GM21529 (cell line): ENCODE measurements around the gene TTC34.

Experiments
- ATAC-seq: cut with Tn5 transposase; IDR thresholded peaks from one replicate; pipeline ENCODE4 v1.9.1; 2021; ENCODE audit not compliant: unreplicated experiment

Gene TTC34

DNA sequence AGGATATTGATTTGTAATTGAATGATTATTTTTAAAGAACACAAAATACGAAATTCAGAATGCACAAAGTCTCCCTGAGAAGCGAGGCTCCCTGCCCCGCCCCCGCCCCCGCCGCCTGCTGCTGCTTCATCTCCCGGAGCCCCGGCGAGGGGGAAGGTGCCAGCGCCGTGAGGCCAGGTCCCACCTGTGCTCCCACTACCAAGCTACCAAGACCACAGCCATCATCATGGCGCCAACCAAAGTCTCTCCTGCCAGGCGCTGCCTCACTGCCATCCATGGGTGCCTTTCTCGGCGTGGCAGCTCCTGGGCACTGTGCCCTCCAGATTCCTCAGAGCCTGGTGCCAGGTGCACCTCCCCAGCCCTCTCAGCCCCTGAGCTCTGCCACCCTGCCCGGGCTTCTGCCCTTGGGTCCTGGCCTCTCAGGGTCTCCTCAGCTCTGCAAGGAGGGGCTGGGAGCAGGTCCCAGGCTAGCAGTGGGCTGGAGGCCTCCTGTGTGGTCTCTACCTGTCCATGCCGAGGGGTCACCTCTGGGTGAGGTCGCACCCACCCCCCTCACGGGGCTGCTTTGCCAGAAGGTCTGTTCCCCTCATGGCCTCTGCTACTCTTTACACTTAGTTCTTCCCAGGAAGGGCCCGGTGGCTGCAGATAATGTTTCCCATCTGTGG is 29.4 kb upstream of the TTC34 start:
- no peak for ATAC-seq

DNA sequence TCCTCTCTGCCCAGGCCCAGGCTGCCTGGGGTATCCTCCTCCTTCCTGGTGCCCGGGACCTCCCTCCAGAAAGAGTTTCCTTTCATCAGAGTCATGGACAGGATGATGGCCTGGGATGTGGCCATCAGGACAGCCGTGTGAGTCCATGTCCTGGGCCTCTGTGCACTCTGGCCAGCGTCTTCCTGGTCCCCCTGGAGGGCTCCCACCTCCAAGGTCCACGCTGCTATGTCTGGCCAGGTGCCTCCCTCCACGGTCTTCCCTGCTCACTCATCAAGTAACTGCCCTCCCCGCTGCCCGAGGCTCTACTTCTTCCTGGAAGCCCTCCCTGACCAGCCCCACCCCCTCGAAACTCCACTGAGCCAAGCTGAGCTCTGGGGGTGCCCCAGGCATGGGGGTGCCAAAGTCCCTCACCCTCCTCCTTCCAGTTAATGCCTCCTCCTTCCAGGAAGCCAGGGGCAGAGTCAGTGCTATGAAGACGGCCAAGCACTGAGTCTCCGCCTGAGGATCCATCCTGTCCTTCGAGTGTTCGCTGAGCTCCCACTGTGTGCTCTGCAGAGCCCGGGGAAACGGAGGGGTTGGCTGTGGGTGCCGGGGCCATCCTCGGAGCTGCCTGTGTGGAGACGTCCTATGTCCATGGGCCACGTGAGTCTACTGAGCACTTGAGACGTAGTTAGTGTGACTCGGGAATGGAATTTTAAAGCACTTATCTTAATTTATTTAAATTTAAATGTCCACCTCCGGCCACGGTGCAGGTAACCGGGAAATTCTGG is 28.5 kb upstream of the TTC34 start:
- ATAC-seq = no peak

DNA sequence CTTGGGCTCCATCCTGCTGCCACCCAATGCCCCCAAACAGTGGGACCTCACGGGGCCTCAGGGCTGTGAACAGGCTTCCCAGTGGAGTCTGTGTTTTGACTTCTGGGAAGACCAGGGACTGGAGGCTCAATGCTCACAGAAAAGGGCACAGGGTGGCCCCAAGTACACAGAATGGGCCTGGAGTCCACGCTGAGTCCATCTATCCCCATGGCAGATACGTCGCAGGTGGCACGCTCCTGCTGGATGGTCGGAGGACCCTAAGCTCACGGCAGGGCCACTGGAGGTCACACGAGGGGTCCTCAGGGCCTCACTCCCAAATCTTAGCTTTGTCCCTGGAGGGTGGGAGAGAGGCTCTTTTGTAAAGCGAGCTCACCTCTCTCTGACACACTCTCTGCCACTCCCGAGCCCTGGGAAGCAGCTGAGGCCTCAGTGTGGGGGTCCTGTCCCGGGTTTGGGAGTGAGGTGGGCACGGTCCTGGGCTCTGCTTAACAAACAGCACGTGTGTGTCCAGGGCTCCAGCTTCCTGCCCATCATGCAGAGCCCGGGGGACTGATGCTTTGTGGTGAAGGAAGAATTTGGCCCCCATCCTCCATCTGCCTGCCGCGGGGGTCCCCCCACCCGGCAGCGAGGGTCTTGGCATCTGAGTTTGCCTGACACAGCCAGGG is 27.2 kb upstream of the TTC34 start:
- no peak for ATAC-seq

DNA sequence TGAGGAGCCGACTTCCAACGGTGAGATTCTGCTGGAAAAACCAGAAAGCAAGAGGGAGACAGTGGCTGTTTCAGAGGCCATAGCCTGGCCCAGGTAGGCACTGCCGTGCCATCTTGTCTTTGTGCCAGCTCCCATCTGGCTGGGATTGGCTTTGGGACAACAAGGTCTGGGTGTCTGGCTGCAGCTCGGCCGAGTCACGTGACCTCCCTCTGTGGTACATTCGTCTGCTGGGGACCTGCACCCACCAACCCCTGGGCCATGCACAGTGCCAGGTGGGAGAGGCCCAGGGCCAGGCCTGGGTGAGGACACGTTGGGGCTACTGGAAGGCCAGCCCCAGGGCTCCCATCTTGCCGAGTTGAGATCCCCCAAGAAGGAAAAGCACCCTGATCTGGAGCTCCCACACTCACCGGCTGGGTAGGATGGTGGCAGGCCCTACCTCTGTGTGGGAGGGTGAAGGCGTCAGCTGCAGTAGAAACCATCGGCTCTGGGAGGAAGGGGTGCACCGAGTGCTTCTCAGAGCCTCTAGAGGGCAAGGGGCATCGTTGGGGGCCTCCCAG is 25.3 kb upstream of the TTC34 start:
- ATAC-seq = no peak

DNA sequence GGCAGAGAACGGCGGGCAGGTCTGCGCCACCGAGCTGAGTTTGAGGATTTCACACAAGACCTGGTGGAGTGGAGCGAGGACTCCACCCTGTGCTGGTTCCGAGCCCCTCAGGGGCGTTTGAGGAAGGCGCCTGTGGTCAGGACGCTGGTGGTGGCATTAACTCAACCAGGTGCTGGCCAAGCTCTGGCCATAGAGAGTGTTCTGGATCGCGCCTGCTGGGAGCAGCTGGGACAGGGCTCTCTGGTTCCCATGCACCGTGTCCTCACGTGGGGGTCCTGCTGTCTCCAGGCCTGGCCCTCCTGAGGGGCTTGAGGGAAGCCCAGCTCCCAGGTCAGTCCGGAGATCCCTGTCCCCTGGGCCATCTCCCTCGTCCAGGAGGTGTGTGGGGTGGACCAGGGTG is 24.8 kb upstream of the TTC34 start:
- ATAC-seq = no peak

DNA sequence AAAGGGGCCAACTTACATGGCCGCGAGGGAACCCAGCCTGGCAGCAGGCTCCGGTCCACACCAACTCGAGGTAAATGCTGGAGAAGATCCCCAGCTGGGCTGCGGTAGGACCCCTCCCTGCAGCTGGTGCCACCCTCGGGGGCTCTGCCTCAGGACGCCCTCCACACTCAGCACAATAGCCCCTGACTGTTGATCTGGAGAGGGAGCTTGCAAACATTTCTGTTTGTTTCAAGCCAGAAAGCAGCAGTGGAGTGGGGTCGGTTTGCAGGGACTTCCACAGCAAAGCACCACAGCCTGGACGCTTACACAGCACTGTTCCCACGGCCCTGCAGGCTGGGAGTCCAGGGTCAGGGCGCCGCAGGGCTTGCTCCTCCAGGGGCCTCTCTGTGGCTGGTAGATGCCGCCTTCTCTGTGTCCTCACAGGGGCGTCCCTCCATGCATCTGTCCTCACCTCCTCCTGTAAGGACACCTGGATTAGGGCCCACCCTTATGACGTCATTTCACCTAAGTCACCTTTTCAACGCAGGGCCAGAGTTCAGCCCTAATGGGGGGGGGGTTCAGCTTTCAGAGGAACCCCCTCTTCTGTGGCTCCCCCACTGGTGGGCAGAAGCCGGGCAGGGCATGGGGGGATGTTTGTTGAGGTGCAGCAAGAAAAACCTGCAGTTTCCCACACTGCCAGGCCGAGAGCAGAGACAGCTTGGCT is 24.1 kb upstream of the TTC34 start:
- no peak for ATAC-seq

DNA sequence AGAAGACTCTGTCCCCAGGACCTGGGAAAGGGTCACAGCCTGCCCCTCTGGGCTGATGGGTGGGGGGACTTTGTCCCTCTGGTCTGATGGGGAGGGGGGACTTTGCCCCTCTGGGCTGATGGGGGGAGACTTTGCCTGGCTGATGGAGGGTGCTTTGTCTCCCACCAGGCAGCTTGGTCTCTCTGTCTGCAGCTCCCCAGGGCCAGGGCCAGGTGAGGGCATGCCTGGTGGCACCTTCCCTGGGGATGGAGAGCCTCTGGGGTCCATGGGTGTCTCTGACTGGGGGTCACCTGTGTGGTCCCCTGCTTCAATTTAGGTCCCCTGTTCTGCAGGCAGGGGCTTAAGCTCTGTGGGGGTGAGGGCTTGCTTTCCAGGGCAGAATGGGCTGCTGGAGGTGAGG is 23.5 kb upstream of the TTC34 start:
- ATAC-seq = no peak

DNA sequence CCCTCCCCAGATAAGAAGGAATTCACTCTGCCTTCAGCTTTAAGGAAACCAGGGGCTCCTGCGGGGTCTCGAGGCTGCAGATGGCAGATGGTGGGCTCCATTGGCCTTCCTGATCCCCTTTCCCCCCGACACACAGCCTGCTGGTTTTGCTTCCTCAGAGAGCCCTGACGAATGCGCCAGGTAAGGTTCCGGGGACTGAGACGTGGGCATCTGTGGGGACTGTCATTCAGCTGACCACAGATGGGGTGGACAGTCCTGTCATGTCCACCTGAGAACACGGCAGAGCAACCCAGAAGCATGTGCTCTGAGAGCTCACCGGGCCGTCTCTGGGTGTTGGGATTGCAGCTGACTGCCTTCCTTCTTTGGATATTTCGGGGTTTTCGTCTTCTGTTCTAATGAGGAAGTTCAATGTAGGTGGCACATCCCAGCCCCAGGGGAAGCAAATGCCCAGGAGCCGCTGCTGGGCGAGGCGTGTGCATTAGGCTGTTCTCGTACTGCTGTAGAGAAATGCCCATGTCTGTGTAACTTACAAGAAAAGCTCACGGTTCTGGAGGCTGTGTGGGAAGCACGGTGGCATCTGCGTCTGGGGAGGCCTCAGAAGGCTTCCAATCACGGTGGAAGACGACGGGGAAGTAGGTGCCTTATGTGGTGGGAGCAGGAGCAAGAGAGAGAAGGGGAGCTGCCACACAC is 22.6 kb upstream of the TTC34 start:
- no peak for ATAC-seq

DNA sequence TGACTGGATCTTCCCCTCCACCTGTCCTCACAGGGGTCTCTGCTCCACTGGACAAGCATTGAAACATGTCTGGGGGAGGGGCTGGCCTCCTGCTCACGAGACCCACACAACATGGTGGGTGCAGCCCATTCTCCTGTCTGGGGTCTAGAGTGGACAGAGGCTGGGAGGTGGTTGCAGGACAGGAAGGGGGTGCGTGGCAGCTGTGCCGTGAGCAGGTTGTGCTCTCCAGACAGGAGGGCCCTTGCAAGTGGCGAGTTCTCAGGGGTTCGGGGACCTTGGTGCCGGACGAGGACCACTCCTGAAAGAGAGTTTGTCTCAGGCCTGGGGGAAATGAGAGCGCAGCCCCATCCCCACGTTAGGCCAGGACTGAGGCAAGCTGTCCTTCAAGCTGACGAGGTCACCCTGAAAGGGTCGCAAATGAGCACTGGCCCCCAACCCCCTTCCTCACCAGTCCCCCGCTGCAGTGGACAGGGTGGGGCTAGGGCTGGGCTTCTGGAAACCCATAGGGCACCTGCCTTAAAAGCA is 21.2 kb upstream of the TTC34 start:
- no peak for ATAC-seq

DNA sequence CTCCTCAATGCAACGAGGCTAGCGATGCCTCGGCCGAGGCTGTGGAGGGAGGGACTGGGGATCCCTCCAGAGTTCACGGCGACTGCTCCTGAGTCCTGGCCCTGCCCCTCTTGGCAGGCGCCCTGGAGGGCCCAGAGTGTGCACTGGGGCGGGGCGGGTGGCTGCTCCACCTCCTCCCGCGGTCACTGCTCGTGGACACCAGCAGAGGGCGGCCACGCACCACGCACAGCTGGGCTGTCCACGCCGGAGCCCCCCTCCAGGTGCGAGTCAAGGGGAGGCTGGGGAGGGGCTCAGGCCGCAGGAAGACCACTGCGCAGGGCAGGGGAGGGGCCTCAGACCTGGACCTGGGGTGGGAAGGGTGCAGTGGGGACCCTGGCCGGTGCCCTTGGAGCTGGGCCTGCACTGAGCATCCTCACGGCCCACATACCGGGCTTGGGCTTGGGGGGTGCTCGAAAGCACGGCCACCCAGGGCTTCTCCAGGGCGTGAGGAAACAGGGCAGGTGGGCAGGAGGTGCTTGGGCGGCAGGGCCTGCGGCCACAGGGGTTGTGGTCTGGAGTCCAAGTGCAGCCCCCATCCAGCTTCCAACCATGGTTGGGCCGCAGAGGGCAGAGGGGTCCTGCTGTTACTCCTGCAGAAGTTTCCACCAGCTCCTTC is 20.6 kb upstream of the TTC34 start:
- no peak for ATAC-seq

DNA sequence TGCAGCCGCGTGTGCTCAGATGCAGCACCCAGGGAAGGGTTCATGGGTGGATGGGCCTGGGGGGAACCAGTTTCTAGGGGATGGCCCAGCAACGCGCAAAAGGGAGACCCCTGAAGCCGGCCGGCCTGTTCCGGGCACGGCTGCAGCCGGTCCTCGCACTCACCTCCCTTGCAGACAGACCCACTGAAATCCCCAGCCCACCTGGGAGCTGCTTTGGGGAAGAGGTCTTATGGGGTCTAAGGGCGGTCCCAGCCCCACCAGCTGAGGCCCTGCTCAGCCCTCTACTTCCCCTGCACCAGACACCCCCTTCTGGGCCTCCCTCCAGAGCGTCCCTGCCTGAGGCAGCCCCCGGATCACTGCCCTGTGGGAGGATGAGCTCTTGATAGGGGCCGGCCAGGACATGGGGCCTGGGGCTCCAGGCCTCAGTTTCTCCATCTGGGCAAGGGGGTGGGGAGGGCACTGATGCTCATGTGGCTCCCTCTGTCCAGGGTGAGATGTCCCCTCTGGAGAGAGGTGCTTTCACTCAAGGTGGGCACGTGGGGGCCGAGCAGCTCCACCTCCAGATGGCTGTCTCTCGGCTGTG is 20.0 kb upstream of the TTC34 start:
- ATAC-seq = no peak

DNA sequence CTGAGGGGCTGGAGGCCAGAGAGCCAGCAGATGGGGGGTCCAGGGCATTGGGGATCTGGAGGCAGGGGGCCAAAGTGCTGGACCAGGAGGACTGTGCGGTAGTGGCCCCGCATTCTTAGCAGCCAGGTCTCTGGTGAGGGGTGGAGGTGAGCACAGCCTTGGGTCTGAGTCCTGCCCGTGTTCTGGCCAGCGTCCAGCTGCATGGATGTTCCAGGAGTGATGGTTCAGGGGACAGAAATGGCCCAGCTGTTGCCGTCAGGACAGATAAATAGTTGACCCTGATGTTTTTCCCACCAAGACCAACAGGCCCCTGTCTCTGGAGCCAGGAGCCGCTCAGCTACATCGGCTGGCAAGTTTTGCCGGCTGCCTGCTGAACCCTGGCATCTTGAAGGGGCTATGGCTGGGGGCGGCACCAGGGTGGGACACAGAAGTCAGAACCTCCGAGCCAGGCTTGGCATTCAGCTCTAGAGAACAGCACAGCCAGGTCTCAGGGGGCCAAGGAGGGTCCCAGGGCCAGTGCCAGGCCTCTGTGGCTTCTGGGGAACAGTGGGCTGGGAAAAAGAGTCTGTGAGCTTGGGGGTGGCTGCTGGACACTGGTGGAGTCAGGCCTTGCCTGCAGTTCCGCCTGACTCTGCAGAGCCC is 19.4 kb upstream of the TTC34 start:
- ATAC-seq = no peak

DNA sequence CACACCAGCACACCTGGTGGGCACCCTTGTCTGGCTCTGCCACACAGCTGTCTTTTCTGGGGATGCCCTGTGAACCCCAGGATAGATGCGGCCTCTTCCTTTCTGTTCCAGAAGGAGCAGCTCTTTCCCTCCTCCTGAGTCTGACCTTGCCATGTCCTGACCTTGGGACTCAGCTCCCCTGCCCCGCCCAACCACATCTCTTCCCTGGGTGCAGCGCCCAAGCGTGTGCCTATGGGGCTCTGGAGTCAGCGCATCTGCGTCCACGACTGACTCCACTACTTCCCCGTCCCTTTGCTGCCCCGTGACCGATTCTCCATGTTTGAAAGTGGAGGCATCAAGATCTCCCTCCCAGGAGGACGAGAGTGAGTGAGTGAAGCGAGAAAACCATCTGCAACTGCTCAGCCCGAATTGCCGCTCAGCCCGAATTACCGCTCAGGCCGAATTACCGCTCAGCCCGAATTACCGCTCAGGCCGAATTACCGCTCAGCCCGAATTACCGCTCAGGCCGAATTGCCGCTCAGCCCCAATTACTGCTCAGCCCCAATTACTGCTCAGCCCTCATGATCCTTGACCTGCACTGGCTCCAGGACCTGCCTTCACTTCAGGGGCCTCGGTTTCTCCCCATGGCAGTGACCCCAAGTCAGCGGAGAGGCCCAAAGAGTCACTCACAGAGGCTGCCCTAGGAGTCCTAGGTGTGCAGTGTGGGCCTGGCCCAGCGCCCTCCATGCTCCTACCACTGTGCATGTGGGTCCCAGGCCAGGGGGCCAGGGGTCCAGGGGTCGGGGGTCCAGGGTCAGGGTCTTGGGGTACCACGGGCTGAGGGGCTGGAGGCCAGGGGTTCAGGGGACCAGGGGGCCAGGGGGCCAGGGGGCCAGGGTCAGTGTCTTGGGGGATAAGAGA is 18.6 kb upstream of the TTC34 start:
- ATAC-seq = no peak

DNA sequence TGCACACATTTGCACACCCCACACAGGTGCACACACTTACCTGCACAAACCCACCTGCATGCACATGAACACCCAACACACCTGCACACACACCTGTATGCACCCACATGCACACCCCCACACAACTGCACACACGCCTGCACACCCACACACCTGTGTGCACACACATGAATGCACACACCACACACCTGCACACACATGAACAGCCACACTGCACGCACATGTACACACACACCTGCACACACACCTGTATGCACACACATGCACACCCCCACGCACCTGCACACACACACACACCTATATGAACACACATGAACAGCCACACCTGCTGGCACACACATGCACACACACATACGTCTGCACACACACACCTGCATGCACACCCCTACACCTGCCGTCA is 17.9 kb upstream of the TTC34 start:
- ATAC-seq = no peak

DNA sequence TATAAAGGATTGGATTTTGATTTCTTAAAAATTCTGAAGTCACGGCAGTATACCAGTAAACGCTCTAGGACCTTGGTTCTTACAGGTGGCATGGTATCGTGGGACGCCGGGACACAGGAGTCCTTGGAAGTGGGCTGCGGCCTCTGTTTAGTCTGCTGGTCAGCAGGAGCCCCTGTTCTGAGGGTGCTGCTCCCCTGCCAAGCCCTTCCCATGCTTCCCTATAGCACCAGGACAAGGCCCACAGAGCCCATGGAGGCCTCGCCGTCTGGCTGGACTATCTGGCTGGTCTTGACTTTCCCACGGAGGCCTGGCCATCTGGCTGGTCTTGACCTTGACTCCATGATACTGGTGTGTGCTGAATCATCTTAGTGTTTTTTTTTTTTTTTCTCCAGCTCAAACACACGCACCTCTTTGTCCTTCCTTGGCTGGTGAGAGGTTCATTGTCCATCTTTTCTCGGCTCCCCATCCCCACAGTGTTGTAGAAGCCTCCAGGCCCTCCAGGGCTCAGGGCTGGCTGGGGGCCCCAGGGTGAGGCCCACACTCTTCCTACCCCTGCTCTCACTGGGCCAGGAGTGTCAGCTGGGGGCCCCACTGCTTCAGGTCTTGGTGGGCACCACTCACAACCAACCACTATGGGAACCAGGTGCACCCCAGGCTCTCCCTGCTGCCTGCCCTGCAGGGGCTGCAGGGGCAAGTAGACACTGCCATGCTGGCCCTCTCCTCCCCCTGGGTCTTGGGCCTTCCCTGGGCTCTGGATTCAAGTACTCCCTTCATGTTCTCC is 16.5 kb upstream of the TTC34 start:
- ATAC-seq = no peak

DNA sequence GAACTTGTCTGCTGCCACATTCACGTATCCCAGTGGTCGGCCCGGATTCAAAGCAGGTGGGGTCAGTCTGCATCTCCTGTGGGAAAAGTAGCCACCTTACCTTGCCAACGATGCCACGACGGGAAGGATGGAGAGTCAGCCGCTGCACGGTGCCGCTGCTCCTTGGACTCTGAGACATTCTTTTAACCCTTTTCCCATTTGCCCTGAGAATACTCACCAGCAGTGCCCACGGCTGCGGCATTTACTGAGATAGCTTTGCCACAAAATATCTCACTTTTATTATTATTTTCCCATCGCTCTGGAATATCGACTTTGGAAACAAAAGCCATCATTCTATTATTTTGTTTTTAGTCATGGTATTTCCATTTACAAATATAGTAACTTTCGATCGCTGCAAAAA is 15.3 kb upstream of the TTC34 start:
- ATAC-seq = no peak

DNA sequence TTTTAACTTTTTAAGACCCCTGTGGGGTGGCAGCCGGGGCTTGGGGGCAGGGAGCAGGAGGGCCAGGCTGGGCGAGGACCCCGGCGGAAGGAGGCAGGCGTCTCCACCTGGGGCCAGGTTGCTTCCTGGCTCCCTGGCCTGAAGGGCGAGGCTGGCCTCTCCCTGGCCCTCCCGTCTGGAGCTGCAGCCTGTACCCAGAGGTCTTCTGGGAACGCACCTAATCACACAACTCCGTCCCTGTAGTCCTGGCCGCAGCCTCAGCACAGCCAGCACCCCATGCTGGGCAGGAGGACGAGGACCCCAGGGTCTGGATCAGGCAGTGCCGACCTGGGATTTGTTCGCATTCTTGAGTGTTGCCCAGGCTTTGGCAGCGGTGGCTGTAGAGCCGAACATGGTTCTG is 14.1 kb upstream of the TTC34 start:
- ATAC-seq = no peak
